Fibroblast of skin of abdomen (primary cell): ENCODE data around the gene MSH5.
A peak's percentile ranks its signal among the peaks of the same experiment; 100 is the strongest.

Experiments used
- DNase-seq: peaks from one replicate; pipeline ENCODE4 v3.0.0-alpha.2; 2013

The MSH5 gene

DNA sequence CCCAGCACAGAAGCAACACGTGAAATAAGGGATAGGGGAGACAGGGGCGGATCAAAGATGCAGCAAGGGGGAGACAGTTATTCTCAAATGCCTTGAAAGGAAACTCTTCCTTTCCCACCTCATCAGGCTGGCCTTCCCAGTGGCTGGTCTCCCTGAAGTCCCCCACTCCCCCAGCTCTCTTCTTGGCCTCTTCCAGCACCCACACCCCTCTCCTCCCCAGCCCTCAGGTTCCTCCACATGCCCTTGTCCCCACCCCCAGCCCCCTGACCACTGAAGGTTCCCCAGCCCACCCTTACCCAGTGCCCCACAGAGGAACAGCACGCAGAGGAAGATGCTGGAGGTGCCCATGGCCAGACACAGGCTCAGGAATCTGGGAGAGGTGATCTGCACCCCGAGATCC, 26.3 kb upstream of the MSH5 start:
- no peak for DNase-seq

DNA sequence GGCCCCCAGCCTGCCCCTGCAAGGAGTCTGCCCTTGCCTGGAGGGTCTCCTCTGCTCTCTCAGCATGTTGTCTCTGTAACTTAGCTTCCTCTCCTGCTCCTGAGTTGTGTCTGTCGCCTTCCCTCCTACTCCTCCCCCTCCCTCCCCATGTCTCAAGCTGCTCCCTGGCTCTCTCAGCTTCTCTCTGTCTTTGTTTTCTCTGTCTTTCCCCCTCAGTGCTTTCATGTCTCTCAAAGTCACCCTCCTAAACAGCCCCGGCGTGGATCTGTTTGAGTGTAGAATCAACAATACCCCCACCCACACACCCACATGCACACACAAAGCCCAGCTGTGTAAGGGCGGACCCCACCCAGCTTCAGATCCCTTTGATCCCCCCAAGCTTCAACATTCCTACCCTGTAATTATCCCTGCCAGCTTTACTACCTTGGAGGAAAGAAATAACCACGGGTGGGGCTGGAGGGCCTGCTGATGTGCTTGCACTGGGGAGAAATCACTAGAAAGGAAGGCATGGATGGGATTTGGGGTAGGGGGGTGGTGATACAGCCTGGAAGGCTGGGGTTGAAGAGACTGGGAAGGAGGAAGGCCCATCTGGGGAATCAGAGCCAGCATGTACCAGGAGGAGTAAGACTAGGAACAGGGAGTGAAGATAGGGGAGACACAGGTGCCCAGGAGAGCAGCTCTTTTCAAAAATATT, 25.7 kb upstream of the MSH5 start:
- DNase-seq: no peak

DNA sequence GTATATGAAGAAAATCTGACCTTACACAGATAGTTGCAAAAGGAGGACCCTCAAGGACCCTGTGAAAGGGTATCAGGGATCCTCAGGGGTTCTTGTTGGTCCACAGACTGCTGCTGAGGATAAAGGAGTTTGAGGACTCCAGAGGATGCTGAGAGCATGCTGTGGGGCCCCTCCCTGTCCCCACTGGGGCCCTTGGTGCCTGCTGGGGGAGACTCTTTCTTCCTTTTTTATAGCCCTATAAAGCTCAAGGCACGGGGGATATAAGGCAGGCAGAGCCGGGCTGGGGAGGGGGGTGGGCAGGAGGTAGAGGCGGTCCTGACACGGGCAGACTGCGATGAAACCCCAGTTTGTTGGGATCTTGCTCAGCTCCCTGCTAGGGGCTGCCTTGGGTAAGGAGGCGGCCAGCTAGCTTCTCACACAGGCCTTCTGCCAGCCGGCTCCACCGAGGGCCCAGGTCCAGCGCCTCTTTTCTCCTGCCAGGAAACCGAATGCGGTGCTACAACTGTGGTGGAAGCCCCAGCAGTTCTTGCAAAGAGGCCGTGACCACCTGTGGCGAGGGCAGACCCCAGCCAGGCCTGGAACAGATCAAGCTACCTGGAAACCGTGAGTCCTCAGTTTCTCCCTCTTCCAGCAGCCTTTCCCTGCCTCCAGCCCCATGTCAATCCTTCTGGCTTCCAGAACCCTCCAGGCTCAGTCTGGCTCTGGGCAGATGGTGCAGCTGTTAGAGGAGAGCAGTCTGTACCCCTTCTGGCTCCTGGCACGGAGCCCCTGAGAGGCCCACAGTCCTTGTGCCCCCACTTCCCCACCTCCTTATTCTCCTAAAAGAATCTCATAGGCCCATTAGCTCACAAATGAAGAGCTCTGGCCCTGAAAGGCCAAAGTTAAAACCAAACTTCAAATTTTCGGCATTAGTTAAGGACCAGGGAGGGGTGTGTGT, 24.5 kb upstream of the MSH5 start, which contains the start of gene LY6G6D:
LY6G6D (plus strand) TSS at position 327 of the 937 bp plus-strand sequence; CDS start at position 335, 8 bp downstream.
- DNase-seq: no peak

DNA sequence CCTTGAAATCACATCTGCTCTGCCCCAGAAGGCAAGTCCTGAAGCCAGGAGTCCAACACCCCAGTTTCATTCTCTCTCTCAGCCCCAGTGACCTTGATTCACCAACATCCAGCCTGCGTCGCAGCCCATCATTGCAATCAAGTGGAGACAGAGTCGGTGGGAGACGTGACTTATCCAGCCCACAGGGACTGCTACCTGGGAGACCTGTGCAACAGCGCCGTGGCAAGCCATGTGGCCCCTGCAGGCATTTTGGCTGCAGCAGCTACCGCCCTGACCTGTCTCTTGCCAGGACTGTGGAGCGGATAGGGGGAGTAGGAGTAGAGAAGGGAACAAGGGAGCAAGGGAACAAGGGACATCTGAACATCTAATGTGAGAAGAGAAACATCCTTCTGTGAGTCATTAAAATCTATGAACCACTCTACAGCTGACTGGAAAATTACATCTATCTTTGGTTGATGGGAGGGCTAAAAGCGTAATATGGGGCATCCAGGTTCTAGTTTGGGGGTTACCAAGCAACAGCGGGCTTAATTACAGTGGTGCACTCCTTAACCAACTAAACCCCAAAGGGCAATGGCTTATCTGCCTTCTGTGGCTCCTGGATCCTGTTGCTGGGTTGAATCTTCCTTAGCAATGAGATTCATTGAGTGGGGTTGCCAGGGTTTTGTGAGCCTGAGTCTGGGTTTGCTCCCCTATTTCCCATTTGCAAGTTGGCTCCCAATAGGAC, 22.1 kb upstream of the MSH5 start:
- no peak for DNase-seq

DNA sequence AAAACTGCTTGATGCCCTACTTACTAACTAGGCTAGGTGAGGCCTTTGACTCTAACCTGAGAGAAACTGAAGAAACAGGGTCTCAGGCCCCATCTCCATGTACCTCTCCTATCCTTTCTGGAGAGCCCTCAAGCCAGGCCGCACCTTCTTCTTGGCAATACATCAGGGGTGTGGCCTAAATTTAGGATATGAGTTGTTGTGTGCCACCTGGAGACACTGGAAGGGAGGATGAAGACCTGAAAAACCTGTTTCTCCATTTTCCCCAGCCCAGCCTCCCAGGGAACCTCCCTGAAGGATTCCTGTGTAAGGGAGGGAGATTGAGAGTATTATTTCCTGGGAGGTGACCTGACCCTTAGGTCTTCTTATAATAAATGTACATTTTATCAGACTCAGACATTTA, 21.5 kb upstream of the MSH5 start:
- DNase-seq: no peak

DNA sequence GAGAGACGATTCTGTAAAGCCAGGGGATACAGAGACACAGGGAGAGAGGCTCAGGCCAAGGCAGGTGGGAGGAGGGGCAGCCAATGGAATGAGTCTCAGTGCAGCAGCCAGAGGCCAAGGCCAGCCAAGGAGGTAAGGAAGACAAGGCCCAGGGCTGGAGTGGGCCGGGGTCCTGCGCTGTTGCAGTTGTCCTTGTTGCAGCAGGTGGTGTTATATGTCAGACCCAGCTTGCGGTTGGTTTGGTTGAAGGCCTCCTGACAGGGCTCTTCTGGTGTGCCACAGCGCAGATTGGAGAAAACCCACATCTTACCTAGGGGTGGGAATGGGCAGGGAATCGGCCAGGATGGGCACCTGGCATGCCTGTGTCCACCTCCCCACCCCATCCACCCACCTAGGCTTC, 20.8 kb upstream of the MSH5 start:
- DNase-seq: no peak

DNA sequence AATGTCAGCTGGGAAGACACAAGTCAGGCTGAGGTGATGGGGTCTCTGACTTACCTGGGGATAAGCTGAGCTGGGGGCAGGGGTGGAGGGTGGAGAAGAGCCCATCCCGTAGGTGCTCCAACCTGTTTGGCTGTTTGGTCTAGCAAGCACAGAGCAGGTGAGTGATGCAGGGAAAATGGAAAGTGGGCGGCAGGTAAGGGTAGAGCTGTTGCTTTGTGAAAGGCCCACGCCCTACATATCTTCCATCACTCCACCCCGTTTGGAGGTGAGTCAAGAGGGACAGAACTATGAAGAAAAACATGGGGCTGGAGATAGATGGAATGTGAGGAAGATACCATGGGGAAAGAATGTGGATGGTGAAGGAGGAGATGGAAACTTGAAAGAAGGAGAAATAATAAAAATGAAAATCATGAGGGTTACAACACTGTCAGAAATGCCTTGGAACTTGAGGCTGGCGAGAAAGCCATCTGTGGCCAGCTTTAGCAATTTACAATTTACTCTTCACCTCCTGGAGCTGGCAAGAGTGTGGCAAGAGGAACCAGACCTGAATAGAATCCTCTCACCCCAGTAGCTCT, 19.5 kb upstream of the MSH5 start:
- no peak for DNase-seq

DNA sequence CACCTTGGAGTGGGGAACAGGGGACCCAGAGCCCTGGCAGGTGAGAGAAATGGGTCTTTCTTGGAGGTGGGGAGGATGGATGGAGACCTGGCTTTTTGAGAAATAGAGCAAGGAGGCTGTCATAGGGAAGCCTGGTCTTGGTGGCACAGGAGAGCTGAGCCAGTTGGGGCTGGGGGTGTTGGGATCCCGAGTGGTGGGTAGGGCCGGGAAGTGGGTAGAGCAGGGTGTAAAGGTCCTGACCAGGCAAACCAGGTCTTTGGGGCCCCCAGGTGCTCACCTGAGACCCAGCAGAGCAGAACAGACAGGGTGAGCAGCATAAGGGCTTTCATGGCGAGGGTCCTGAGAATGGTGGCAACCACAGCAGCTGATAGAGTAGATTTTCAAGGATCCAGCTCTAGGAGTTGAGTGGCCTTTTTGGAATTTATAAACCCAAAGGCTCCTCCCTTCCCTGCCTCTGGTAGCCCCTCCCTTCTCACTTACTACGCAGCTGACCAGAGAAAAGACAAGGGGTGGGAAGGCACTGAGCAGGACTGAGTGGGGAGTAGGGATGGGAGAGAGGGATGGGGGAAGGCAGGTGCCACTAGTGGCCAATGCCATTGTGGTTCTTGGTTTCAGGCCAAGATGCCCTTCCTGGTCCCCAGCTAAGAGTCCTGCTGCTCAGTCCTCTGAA, 18.3 kb upstream of the MSH5 start, which contains the start of gene LY6G6C:
LY6G6C (minus strand) TSS at position 396 of the 670 bp plus-strand sequence; CDS start at position 329, 67 bp downstream.
- DNase-seq: no peak

DNA sequence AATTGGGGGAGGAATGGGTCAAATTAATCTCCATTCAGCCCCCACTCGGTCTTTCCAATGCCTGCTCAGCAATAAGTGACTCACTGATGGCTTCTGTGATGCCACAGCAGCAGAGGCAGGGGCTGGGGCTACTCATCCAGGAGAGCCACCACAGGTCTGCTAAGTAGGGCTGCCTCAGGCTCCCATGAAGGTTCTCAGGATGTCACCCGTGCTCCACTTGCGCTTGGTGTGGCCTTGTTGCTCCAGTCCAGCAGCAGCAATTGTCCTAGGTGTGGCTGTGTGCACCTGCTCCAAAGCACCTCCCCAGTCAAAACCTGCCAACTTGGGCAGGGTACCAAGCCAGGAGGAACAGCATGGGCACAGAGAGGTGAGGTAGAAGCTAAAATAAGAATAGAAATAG, 17.6 kb upstream of the MSH5 start:
- no peak for DNase-seq

DNA sequence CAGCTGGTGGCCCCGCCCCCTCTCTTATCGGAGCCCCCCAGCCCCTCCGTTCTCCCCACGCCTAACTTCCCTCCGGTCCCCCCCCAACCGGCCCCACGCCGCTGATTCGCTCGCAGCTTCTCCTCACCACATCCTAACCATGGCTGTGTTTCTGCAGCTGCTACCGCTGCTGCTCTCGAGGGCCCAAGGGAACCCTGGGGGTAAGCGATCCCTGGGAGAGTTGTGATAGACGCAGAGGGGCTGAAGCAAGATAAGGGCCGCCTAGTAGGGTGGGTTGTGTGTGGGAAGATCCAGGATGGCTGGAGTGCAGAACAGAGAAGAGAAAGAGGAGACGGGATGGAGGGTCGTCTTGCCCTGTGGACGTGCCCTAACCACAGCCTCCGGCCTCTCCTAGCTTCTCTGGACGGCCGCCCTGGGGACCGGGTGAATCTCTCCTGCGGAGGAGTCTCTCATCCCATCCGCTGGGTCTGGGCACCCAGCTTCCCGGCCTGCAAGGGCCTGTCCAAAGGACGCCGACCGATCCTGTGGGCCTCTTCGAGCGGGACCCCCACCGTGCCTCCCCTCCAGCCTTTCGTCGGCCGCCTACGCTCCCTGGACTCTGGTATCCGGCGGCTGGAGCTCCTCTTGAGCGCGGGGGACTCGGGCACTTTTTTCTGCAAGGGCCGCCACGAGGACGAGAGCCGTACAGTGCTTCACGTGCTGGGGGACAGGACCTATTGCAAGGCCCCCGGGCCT, 16.4 kb upstream of the MSH5 start, which contains the start of gene MPIG6B:
MPIG6B (plus strand) TSS at position 129 of the 735 bp plus-strand sequence; CDS start at position 140, 11 bp downstream.
- DNase-seq: no peak

DNA sequence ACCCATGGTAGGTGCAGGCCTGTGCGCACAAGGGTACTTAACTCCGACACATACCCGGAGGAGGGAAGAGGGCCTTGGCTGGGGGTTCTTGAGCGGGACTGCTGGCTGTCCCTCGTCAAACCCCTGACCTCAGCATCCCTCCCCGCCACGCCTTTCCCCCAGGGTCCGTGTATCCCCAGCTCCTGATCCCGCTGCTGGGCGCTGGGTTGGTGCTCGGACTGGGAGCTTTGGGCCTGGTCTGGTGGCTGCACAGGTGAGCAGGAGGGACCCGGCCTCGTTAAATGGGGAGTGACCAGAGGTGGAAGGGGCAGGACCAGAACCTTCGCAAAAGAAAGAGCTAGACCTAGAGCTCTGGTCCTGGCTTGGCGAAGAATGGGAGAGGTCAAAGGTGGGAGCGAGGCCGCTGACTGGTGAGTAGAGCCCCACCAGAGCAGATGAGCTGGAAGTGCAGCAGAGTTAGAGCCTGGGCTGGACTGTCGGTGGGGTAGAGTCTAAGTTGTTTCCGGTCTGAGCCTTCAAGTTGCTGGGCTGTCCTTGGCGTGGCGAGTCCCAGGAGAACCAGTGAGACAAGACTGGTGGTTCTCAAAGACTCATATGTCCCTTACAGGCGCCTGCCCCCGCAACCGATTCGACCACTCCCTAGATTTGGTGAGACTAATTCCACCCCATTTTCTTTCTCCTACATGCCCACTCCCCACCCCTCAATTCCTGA, 15.7 kb upstream of the MSH5 start:
- no peak for DNase-seq

DNA sequence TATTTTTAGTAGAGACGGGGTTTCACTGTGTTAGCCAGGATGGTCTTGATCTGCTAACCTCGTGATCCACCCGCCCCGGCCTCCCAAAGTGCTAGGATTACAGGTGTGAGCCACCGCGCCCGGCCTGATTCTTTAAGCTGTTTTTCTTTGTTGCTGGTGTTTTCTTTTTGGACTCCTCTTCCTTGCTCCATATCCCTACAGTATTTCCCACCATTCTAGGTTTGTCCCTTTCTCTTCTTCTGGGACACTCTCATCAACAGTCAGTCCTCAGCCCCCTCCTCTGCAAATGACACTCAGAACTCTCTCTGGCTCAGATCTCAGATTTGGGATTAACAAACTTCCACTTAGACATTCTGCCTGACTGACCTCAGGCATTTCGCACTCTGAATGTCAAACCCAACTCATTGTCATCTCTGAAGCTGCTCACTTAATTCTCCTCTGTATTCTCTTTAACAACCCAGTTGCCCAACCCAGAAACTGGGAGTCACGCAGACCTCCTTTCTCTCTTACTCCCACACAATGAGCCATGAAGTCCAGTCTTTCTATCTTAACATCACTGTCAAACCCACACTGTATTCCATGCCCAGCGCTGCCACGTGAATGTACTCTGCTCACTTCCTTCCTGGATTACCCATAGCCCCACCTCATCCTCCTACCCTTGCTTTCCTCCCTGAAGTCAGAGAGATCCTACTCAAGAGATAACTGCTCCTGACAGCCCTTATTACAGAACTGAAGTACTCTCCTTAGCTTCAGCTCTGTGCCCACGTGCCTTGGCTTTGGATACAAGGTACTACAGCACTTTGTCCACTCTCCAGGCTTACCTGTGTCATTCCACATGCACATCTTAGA, 14.1 kb upstream of the MSH5 start:
- DNase-seq: no peak

DNA sequence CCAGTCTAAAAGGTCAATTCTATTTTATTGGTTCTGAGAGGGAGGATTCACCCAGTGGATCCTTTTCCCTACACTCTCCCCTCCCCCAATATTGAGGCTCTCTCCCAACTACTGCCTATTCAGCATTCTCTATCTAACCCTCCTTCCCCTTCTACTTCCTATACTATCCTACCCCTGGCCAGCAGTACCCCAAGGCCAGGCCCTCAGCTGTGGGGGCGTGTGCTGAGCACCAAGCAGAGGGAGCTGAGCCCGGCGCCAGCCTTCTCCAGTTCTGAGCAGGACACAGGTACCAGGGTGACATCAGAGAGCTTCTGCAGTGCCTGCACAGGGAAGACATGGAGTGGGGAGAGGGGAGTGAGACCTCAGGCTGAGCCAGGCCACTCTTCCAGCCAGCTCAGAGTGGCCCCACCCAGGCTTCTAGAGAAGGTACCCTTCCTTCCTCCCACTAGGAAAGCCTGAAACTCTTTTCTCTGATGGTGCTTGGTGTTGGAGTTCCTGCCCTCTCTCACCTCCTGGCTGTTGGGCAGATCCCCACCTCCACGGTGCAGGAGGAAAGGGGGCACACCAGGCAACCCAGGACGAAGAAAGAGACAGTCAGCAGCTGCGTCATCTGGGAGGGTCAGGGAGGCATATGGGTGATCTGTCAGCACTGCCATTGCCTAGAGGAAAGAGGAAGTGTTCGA, 12.6 kb upstream of the MSH5 start:
- DNase-seq: no peak

DNA sequence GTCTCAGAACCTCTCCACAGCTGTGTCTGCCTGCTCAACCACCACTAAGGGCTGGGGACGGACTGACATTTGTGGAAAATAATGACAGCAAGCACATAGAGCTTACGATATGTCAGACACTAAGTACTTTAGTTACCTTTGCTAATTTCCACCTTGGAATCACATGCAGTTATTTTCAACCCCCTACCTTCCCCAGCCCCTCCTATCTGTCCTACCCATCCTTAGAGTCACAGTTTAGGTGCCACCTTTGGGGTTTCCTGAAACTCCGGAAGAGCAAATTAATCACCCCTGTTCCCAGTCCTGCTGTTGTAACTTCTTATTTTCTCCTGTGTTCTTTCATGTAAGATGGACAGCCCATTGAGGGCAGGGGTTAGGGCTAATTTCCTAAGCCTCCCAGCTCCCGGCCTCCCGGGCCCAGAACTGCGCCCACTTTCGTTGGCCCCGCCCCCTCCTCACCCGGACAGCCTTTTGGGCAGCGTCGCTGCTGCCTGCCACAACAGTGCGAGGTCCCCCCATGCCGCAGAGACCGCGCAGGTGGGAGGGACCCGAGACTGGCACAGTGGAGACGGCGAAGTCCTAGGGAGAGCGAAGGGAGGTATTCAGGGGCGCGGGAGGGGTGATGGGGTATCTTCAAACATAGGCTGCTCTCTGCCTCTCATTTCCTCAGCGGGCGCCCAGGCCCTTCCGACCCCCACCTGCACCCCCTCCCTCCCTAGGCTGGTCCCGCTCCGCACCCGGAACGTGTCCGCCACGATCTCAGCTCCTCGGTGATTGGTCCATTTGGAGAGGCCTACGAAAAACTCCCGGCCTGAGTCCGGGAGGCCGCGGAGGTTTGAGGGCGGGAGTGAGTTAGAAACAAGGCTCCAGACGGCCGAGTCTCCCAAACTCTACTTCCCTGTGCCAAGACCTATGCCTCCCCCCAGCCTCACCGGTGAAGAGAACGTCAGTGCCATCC, 11.8 kb upstream of the MSH5 start:
- DNase-seq: no peak

DNA sequence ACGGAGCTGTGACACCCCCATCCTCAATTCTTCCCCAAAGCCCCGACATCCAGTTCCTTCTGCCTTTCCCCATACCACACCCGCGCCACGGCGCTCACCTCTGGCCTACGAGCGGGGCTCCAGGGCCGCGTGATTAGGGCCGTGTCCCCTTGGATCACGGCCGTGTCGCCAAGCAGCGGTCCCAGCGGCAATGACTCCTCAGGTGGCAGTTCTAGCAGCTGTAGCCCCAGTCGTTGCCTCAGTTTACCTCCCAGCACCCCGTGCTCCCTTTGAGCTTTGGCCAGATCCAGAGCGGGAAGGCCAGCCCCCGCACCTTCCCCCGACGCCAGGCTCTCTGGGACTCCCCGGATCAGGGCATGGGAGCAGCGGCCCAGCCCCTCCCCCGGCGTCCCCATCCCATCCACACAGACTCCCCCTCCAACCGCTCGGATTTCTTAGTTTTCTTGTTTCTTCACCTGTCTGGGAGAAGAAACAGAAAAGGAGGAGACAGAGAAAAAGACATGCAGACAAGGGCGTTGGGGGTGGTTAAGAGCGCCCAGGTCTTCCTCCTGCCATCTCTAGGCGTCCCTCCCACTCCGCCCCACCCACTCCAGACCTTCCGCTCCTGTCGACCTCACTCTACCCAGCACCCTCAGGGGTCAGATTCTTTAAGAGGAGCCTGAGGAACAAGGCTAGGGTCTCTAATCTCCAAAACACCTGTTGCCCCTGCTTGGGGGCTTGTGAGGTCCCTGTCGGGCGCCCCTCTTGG, 10.9 kb upstream of the MSH5 start, which contains the start of gene DDAH2:
DDAH2 (minus strand) TSS at position 533 of the 748 bp plus-strand sequence; CDS start at position 395, 138 bp downstream.
- no peak for DNase-seq

DNA sequence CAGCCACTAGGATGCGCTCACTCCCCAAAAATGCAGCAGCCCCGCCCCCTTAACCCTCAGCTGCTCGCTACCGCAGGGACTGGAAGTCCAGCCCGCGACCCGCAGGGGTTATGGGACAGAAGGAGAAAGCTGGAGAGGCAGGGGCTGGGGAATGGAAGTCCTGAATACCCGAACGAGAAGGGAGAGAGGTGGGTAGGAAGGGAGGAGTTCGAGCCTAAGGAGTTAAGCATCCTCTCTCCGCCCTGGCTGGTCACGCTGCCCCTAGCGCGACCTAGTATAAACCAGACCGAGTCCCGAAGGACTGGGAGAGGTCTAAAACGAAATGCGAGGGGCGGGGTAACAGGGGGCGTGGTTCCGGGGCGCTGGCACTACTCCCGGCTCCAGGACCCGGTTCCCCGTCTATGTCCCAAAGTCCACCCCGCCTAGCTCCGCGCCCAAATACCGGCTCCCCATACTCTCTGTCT, 10.3 kb upstream of the MSH5 start:
- DNase-seq: peak; percentile 79
